ENCODE measurements around the gene NAV2. TPM values are rescaled to one million over a fixed set of nuclear protein-coding genes. Genes with fewer than 3 reads are reported as not detected.

NAV2 gene
- total RNA-seq, 1 donor from 2014 or later = 9.6 TPM

DNA sequence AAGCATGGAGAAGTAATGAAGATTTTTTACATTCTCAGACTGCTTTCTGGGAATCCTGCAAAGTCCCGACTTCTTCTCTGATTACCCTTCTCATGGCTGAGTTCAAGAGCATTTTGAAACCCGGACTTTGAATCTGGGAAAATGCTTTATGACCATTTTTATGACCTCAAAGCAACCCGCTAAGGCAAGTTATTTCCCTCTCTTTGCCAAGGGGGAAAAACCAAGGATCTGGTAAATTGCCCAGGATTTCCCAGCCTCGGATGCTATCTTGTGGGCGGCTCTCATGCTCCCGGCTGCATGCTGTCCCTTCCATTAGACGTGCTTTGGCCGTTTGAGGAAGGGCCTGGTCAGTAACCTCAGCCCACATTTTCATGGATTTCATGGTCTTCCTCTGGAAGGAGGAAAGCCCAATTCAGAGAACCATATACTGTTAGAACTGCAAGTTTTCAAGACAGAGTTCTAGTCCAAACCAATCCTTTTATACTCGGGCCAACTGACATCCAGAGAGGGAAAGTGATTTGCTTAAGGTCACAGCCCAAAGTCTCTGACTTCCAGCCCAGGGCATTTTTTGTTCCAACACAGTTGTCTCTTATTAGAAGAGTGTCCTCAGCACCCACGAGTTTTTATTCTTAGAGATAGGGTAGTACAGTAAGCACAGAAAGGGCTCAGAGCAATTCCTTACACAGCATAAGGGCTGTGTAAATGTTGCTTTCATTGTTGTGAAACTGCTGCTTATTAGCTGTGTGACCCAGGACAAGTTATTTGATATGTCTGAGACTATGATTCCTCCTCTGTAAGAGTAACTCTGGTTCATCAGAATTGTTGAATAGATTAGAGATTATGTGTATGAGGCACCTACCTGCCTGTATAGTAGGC, 77.4 kb downstream of the NAV2 start:
- Mint-ChIP-seq H3K27ac (no peak overlapping the region), H3K4me3 (no peak overlapping the region), H3K4me1 (peaks cover 14% of the 10 kb centered on the region), H3K36me3 (no peaks in the 10 kb centered on the region), H3K9me3 (no peaks in the 10 kb centered on the region), H3K27me3 (ENCODE audit: insufficient read depth, low read depth) (peaks cover 3% of the 10 kb centered on the region)
- TF ChIP-seq EZH2 (IDR thresholded peaks at IDR 0.05) = no peak
- TF ChIP-seq EZH2phosphoT487 (IDR thresholded peaks at IDR 0.05) = no peak
- TF ChIP-seq, protein P1, sequence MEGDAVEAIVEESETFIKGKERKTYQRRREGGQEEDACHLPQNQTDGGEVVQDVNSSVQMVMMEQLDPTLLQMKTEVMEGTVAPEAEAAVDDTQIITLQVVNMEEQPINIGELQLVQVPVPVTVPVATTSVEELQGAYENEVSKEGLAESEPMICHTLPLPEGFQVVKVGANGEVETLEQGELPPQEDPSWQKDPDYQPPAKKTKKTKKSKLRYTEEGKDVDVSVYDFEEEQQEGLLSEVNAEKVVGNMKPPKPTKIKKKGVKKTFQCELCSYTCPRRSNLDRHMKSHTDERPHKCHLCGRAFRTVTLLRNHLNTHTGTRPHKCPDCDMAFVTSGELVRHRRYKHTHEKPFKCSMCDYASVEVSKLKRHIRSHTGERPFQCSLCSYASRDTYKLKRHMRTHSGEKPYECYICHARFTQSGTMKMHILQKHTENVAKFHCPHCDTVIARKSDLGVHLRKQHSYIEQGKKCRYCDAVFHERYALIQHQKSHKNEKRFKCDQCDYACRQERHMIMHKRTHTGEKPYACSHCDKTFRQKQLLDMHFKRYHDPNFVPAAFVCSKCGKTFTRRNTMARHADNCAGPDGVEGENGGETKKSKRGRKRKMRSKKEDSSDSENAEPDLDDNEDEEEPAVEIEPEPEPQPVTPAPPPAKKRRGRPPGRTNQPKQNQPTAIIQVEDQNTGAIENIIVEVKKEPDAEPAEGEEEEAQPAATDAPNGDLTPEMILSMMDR (IDR thresholded peaks at IDR 0.05) = no peak
- Histone ChIP-seq H3K9ac (no peak overlapping the region), H2AFZ (replicated peaks) (no peak overlapping the region), H3K27me3 (no peaks in the 10 kb centered on the region), H3K27ac (no peak overlapping the region), H3K4me2 (no peak overlapping the region), H3F3A (ENCODE audit: low read depth) (peaks cover 11% of the 10 kb centered on the region), H3K4me3 (no peak overlapping the region), H3K79me2 (ENCODE audit: low read depth) (peaks cover 33% of the 10 kb centered on the region), H3K36me3 (no peaks in the 10 kb centered on the region), H3K9me3 (ENCODE audit: low read depth) (no peaks in the 10 kb centered on the region), H4K20me1 (ENCODE audit: low read depth) (peaks cover 17% of the 10 kb centered on the region), H3K4me1 (peaks cover 11% of the 10 kb centered on the region)
- DNase-seq (ENCODE audit: low spot score) = no peak

DNA sequence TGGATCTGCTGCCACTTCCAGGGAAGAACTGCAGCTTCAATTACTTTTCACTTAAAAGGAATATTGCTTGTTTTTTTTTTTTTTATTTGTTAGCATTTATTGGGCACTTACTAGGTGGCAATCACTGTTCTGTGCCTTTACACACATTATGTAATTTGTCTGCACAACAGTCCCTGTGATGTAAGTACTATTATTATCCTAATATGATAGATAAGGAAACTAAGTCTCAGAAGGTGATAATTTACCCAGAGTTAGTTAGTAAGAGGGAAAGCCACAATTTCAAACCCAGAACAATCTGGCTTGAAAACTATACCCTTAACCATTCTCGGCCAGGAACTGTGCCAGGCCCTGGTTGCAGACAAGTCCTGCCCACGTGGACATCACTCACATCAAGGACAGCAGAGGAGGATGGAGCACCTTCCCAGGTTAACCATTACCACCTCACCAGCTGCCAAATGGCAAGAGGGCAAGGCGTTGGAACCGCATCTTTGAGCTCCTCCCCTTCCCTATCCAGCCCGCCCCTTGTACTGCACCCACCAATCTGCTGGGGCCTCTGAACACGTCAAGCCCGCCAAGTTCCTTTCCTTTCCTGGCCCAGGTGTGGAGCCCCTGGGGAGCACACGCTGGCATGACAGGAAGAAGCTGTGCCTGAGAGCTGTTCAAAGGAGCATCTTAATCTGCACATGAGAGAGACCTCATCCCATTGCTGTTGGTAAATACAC, 78.4 kb downstream of the NAV2 start:
- Mint-ChIP-seq H3K4me1 (peaks cover 14% of the 10 kb centered on the region), H3K27me3 (ENCODE audit: insufficient read depth, low read depth) (peaks cover 3% of the 10 kb centered on the region), H3K9me3 (no peaks in the 10 kb centered on the region), H3K4me3 (no peak overlapping the region), H3K36me3 (no peaks in the 10 kb centered on the region), H3K27ac (no peak overlapping the region)
- Histone ChIP-seq H2AFZ (replicated peaks) (no peak overlapping the region), H3K4me2 (no peak overlapping the region), H3K79me2 (ENCODE audit: low read depth) (peaks cover 30% of the 10 kb centered on the region), H3K27ac (no peak overlapping the region), H3K9ac (no peak overlapping the region), H4K20me1 (ENCODE audit: low read depth) (peaks cover 17% of the 10 kb centered on the region), H3K27me3 (no peaks in the 10 kb centered on the region), H3K36me3 (no peaks in the 10 kb centered on the region), H3K9me3 (ENCODE audit: low read depth) (no peaks in the 10 kb centered on the region), H3F3A (ENCODE audit: low read depth) (peaks cover 11% of the 10 kb centered on the region), H3K4me3 (no peak overlapping the region), H3K4me1 (peaks cover 11% of the 10 kb centered on the region)
- no peak for DNase-seq (ENCODE audit: low spot score)
- TF ChIP-seq EZH2phosphoT487 (IDR thresholded peaks at IDR 0.05) = no peak
- TF ChIP-seq, protein P1 (IDR thresholded peaks at IDR 0.05) = no peak
- TF ChIP-seq EZH2 (IDR thresholded peaks at IDR 0.05) = no peak

DNA sequence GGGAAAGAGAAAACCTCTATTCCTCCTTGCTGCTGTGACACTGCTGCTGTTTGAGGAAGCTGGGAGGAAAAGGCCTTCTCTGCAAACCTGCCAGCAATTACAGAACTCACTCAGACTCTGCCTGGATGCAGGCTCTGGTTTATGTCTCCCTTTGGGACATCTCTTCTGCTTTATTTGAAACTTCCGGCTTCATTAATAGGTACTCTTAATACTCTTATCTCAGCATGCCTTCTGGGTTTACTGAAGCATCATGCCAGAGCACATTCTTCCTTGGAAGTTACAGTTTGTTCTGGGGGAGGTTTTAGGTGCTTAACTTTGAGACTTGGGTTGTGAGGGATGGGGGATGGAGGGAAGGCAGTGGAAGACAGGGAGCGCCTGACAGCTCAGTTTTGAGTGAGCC, 79.9 kb downstream of the NAV2 start:
- TF ChIP-seq, protein P1 (IDR thresholded peaks at IDR 0.05) = no peak
- TF ChIP-seq EZH2phosphoT487 (IDR thresholded peaks at IDR 0.05) (no peak), EZH2 (IDR thresholded peaks at IDR 0.05) (no peak)
- H3K9me3 ChIP-seq (ENCODE audit: low read depth) = no peaks in the 10 kb centered on the region
- no peaks in the 10 kb centered on the region for H3K27me3 Mint-ChIP-seq (ENCODE audit: insufficient read depth, low read depth)
- peaks cover 36% of the 10 kb centered on the region for H3K79me2 ChIP-seq (ENCODE audit: low read depth)
- H3K27ac ChIP-seq = no peak overlapping the region
- H3K4me2 ChIP-seq = no peak overlapping the region
- no peak for DNase-seq (ENCODE audit: low spot score)
- peaks cover 12% of the 10 kb centered on the region for H4K20me1 ChIP-seq (ENCODE audit: low read depth)
- H3K36me3 ChIP-seq = no peaks in the 10 kb centered on the region
- peaks cover 24% of the 10 kb centered on the region for H3K4me1 Mint-ChIP-seq
- peaks cover 11% of the 10 kb centered on the region for H3K4me1 ChIP-seq
- H3K9me3 Mint-ChIP-seq = no peaks in the 10 kb centered on the region
- H3K9ac ChIP-seq = no peak overlapping the region
- H2AFZ ChIP-seq (replicated peaks) = no peak overlapping the region
- no peaks in the 10 kb centered on the region for H3K27me3 ChIP-seq
- no peaks in the 10 kb centered on the region for H3K36me3 Mint-ChIP-seq
- H3K27ac Mint-ChIP-seq = peak overlapping the region; percentile 52
- H3K4me3 ChIP-seq = no peak overlapping the region
- no peak overlapping the region for H3K4me3 Mint-ChIP-seq
- peaks cover 11% of the 10 kb centered on the region for H3F3A ChIP-seq (ENCODE audit: low read depth)

Measured in neural progenitor cell (in vitro differentiated cells).